Measurements from ENCODE around the gene TMSB4X.

The TMSB4X gene

GRCh38 chrX:12965131-12965940 is 9.6 kb upstream of the TMSB4X start:
- TF ChIP-seq CREB5 (CRISPR knock-in tag; IDR thresholded peaks at IDR 0.05; ENCODE audit: low read depth) (no peak), ZNF70 (CRISPR knock-in tag; IDR thresholded peaks at IDR 0.05) (no peak), TOX (CRISPR knock-in tag; IDR thresholded peaks at IDR 0.05; ENCODE audit: borderline replicate concordance) (no peak), CSRNP3 (CRISPR knock-in tag; IDR thresholded peaks at IDR 0.05) (no peak), RARB (CRISPR knock-in tag; IDR thresholded peaks at IDR 0.05) (no peak), PPARA (CRISPR knock-in tag; IDR thresholded peaks at IDR 0.05; ENCODE audit: borderline replicate concordance) (no peak), ISL1 (CRISPR knock-in tag; IDR thresholded peaks at IDR 0.05) (no peak), ZNF565 (CRISPR knock-in tag; conservative IDR thresholded peaks at IDR 0.05; ENCODE audit: low read depth) (no peak), ESRRG (CRISPR knock-in tag; IDR thresholded peaks at IDR 0.05) (no peak)
- no peak for ATAC-seq

- TF ChIP-seq TCF4 (CRISPR knock-in tag; IDR thresholded peaks at IDR 0.05; ENCODE audit: borderline replicate concordance) = no peak
- no peak for ATAC-seq
Observed at GRCh38 chrX:12966151-12966550, 8.8 kb upstream of the TMSB4X start.

- no peak for ATAC-seq
- TF ChIP-seq RARB (CRISPR knock-in tag; IDR thresholded peaks at IDR 0.05) (no peak), CSDC2 (CRISPR knock-in tag; IDR thresholded peaks at IDR 0.05) (no peak), SNAI2 (CRISPR knock-in tag; IDR thresholded peaks at IDR 0.05) (no peak), POU6F1 (CRISPR knock-in tag; IDR thresholded peaks at IDR 0.05; ENCODE audit: borderline replicate concordance, low read depth) (no peak), CREB5 (CRISPR knock-in tag; IDR thresholded peaks at IDR 0.05; ENCODE audit: low read depth) (no peak)
Observed at GRCh38 chrX:12967711-12968465, 7.0 kb upstream of the TMSB4X start.

- peak; percentile 47 for ATAC-seq
- no peak for TF ChIP-seq POU6F1 (CRISPR knock-in tag; IDR thresholded peaks at IDR 0.05; ENCODE audit: borderline replicate concordance, low read depth)
- TF ChIP-seq BACH2 (CRISPR knock-in tag; IDR thresholded peaks at IDR 0.05; ENCODE audit: borderline replicate concordance) = no peak
- no peak for TF ChIP-seq RARB (CRISPR knock-in tag; IDR thresholded peaks at IDR 0.05)
- no peak for TF ChIP-seq SNAI2 (CRISPR knock-in tag; IDR thresholded peaks at IDR 0.05)
- no peak for TF ChIP-seq PATZ1 (CRISPR knock-in tag; IDR thresholded peaks at IDR 0.05; ENCODE audit: borderline replicate concordance)
- TF ChIP-seq TOX (CRISPR knock-in tag; IDR thresholded peaks at IDR 0.05; ENCODE audit: borderline replicate concordance) = no peak
- TF ChIP-seq ZNF565 (CRISPR knock-in tag; conservative IDR thresholded peaks at IDR 0.05; ENCODE audit: low read depth) = no peak
- no peak for TF ChIP-seq TSHZ2 (CRISPR knock-in tag; IDR thresholded peaks at IDR 0.05)
- TF ChIP-seq CSRNP3 (CRISPR knock-in tag; IDR thresholded peaks at IDR 0.05) = no peak
- no peak for TF ChIP-seq ARNTL (CRISPR knock-in tag; IDR thresholded peaks at IDR 0.05; ENCODE audit: borderline replicate concordance, low read depth)
- no peak for TF ChIP-seq ZNF8 (CRISPR knock-in tag; IDR thresholded peaks at IDR 0.05)
- no peak for TF ChIP-seq CSDC2 (CRISPR knock-in tag; IDR thresholded peaks at IDR 0.05)
- TF ChIP-seq TCF4 (CRISPR knock-in tag; IDR thresholded peaks at IDR 0.05; ENCODE audit: borderline replicate concordance) = no peak
Observed at GRCh38 chrX:12970691-12971202, 4.2 kb upstream of the TMSB4X start.
